Nasal cavity respiratory epithelium epithelial cell of viscerocranial mucosa (primary cell): Measurements from ENCODE around the gene TRIM36. TPM values are rescaled to one million over a fixed set of nuclear protein-coding genes. Genes with fewer than 3 reads are reported as not detected.

ENCODE experiments used
- total RNA-seq: library from RNA; depleted of rRNA; stranded (reverse); fragments of >200 nt; gene quantifications from 2 replicates; pipeline ENCODE4 v1.2.3, GENCODE V29; 2014

The TRIM36 gene, protein sequence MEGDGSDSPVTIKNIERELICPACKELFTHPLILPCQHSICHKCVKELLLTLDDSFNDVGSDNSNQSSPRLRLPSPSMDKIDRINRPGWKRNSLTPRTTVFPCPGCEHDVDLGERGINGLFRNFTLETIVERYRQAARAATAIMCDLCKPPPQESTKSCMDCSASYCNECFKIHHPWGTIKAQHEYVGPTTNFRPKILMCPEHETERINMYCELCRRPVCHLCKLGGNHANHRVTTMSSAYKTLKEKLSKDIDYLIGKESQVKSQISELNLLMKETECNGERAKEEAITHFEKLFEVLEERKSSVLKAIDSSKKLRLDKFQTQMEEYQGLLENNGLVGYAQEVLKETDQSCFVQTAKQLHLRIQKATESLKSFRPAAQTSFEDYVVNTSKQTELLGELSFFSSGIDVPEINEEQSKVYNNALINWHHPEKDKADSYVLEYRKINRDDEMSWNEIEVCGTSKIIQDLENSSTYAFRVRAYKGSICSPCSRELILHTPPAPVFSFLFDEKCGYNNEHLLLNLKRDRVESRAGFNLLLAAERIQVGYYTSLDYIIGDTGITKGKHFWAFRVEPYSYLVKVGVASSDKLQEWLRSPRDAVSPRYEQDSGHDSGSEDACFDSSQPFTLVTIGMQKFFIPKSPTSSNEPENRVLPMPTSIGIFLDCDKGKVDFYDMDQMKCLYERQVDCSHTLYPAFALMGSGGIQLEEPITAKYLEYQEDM
- 0.71 and 1.4 TPM in 2 replicates for total RNA-seq

DNA sequence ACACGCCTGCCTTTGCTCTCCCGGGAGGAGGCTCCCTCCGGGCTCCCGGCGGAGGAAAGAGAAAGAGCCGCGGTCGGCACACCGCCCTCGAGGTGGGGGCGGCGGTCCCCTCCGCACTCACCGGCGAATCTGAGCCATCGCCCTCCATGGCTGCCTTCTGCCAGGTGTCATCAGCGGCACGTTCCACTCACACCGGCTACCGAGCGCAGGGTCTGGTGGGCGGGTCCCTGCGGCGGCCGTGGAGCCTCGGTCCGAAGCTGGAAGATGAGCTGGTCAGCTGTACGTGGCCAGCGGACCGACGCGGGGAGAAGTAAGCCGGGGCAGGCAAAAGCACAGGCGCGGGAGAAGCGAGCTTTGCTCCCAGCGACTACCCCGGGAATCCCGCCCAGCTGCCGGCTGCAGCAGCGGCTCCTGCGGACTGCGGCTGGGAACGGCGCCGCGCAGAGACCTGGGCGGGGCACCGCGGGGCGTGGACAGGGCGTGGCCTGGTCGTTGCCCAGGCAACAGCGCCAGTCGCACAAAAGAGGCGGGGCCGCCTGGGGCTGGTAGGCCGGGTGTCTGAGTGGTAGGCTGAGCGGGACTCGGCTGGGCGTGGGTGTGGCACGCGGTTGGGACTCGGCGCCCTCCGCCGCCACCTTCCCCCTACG lies at the start of gene TRIM36:
Gene TRIM36, minus strand, starts transcription at position 422 of the 647 bp plus-strand sequence. Its CDS starts 274 bp downstream, at position 148.

Other genes starting within 250 kb of the TRIM36 start
- gene PGGT1B, start 93.0 kb upstream of the TRIM36 start, total RNA-seq, result 21.2 and 25.6 TPM in 2 replicates
- 6.5 and 7.0 TPM in 2 replicates for gene CCDC112, start 126.7 kb upstream of the TRIM36 start, total RNA-seq